A673 (cell line): ENCODE results near the gene NEMF.

ENCODE experiments used
- EZH2 ChIP-seq: fragments of 200-600 bp; sonication (generic); IDR thresholded peaks from 2 replicates; pipeline ENCODE4 v1.6.1; 2017; ENCODE audit warnings: borderline replicate concordance, low read depth, mild to moderate bottlenecking, mixed read lengths, antibody characterized with exemption, low read length; ENCODE audit not compliant: poor library complexity, severe bottlenecking
- TF ChIP-seq, protein P1 (sequence below): fragments of 300-800, 200-600 bp; sonication (generic); conservative IDR thresholded peaks from 2 replicates; pipeline ENCODE4 v1.5.1; 2017; ENCODE audit warnings: low read depth, mild to moderate bottlenecking, antibody characterized with exemption, low read length, moderate library complexity, mixed read lengths

GRCh38 chr14:49783394-49784014, 69.1 kb downstream of the NEMF start:
- TF ChIP-seq, protein P1, sequence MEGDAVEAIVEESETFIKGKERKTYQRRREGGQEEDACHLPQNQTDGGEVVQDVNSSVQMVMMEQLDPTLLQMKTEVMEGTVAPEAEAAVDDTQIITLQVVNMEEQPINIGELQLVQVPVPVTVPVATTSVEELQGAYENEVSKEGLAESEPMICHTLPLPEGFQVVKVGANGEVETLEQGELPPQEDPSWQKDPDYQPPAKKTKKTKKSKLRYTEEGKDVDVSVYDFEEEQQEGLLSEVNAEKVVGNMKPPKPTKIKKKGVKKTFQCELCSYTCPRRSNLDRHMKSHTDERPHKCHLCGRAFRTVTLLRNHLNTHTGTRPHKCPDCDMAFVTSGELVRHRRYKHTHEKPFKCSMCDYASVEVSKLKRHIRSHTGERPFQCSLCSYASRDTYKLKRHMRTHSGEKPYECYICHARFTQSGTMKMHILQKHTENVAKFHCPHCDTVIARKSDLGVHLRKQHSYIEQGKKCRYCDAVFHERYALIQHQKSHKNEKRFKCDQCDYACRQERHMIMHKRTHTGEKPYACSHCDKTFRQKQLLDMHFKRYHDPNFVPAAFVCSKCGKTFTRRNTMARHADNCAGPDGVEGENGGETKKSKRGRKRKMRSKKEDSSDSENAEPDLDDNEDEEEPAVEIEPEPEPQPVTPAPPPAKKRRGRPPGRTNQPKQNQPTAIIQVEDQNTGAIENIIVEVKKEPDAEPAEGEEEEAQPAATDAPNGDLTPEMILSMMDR = no peak
- TF ChIP-seq EZH2 = no peak
